HEK293 (cell line): ENCODE data around the gene IPO8.

Source experiments
- CTCF ChIA-PET: fragments of 350-600 bp; formaldehyde crosslinking; extraction: SDS; loops from one replicate; lab custom pipeline; 2021; ENCODE audit warnings: antibody characterized with exemption; lab: Yijun Ruan, JAX
- POLR2A ChIA-PET: fragments of 300-600 bp; formaldehyde crosslinking; extraction: SDS; loops from one replicate; lab custom pipeline; 2020; ENCODE audit warnings: antibody characterized with exemption, inconsistent platforms; lab: Yijun Ruan, JAX
- H3K27ac ChIP-seq: fragments of 200-500 bp; sonication (Bioruptor generic); 2 replicates; pipeline ENCODE4 v1.5.1; 2014; ENCODE audit warnings: low read depth, low read length, control low read depth, inconsistent platforms; ENCODE audit errors: extremely low read depth
- H3K36me3 ChIP-seq, 2 experiments: fragments of 200-500 bp in 1 of 2; sonication (Bioruptor generic) in 1 of 2; 1 replicate in 1 of 2; 2 replicates in 1 of 2; pipeline ENCODE4 v1.5.1; 2014 to 2017; ENCODE audit warnings: inconsistent platforms in 2 of 2, low read length in 2 of 2; ENCODE audit not compliant: control insufficient read depth in 2 of 2, insufficient read depth in 1 of 2
- H3K4me1 ChIP-seq: fragments of 200-500 bp; sonication (Bioruptor generic); 2 replicates; pipeline ENCODE4 v1.5.1; 2014; ENCODE audit warnings: mild to moderate bottlenecking, low read length, inconsistent platforms; ENCODE audit not compliant: control insufficient read depth, insufficient read depth
- H3K4me3 ChIP-seq: 2 replicates; pipeline ENCODE4 v1.5.1; 2011; ENCODE audit warnings: low read depth, mild to moderate bottlenecking, control low read depth, low read length, moderate library complexity
- H3K9me3 ChIP-seq: fragments of 200-500 bp; sonication (Bioruptor generic); 2 replicates; pipeline ENCODE4 v1.5.1; 2014; ENCODE audit warnings: low read depth, low read length, inconsistent platforms; ENCODE audit not compliant: control insufficient read depth, insufficient read depth
- GLIS1 ChIP-seq: fragments of 450-650 bp; formaldehyde crosslinking; IDR thresholded peaks from 2 replicates; pipeline ENCODE4 v1.5.1; 2016; ENCODE audit warnings: missing biosample characterization, missing genetic modification characterization
- HOXC10 ChIP-seq: sonication (generic); formaldehyde crosslinking; IDR thresholded peaks from 2 replicates; pipeline ENCODE4 v1.8.1; 2023; ENCODE audit warnings: mild to moderate bottlenecking, missing genetic modification reagents
- KLF10 ChIP-seq: fragments of 450-650 bp; IDR thresholded peaks from 2 replicates; pipeline ENCODE4 v1.5.1; 2018; ENCODE audit warnings: missing biosample characterization, mild to moderate bottlenecking, missing genetic modification characterization
- PATZ1 ChIP-seq: fragments of 450-650 bp; formaldehyde crosslinking; IDR thresholded peaks from 2 replicates; pipeline ENCODE4 v1.5.1; 2016; ENCODE audit warnings: missing biosample characterization, missing genetic modification characterization
- PRDM1 ChIP-seq: fragments of 450-650 bp; formaldehyde crosslinking; IDR thresholded peaks from 2 replicates; pipeline ENCODE4; 2016; ENCODE audit warnings: missing biosample characterization, missing genetic modification characterization
- REPIN1 ChIP-seq: fragments of 450-650 bp; formaldehyde crosslinking; IDR thresholded peaks from 2 replicates; pipeline ENCODE4 v1.5.1; 2017; ENCODE audit warnings: missing biosample characterization, missing genetic modification characterization, low read depth
- SCRT1 ChIP-seq: fragments of 450-650 bp; formaldehyde crosslinking; IDR thresholded peaks from 2 replicates; pipeline ENCODE4 v1.5.1; 2016; ENCODE audit warnings: missing biosample characterization, missing genetic modification characterization, borderline replicate concordance
- SP3 ChIP-seq: fragments of 450-650 bp; formaldehyde crosslinking; IDR thresholded peaks from 2 replicates; pipeline ENCODE4 v1.5.1; 2016; ENCODE audit warnings: missing biosample characterization, missing genetic modification characterization
- ZBTB11 ChIP-seq: fragments of 450-650 bp; formaldehyde crosslinking; conservative IDR thresholded peaks from 2 replicates; pipeline ENCODE4 v1.5.1; 2016; ENCODE audit warnings: low read depth, missing biosample characterization, missing genetic modification characterization
- ZBTB20 ChIP-seq: fragments of 450-650 bp; formaldehyde crosslinking; IDR thresholded peaks from 2 replicates; pipeline ENCODE4 v1.5.1; 2016; ENCODE audit warnings: missing biosample characterization, missing genetic modification characterization
- ZNF133 ChIP-seq: fragments of 450-650 bp; formaldehyde crosslinking; IDR thresholded peaks from 2 replicates; pipeline ENCODE4 v1.5.1; 2016; ENCODE audit warnings: missing biosample characterization, missing genetic modification characterization
- ZNF19 ChIP-seq: fragments of 450-650 bp; formaldehyde crosslinking; IDR thresholded peaks from 2 replicates; pipeline ENCODE4; 2016; ENCODE audit warnings: missing biosample characterization, missing genetic modification characterization, low read depth
- ZNF354C ChIP-seq: fragments of 450-650 bp; formaldehyde crosslinking; IDR thresholded peaks from 2 replicates; pipeline ENCODE4 v1.5.1; 2016; ENCODE audit warnings: missing biosample characterization, missing genetic modification characterization, low read depth, borderline replicate concordance
- ZNF423 ChIP-seq: fragments of 450-650 bp; formaldehyde crosslinking; IDR thresholded peaks from 2 replicates; pipeline ENCODE4 v1.5.1; 2016; ENCODE audit warnings: missing biosample characterization, missing genetic modification characterization
- ZNF510 ChIP-seq: fragments of 450-650 bp; formaldehyde crosslinking; IDR thresholded peaks from 2 replicates; pipeline ENCODE4 v1.5.1; 2018; ENCODE audit warnings: mild to moderate bottlenecking, missing genetic modification characterization, missing biosample characterization; ENCODE audit not compliant: insufficient replicate concordance
- ZNF514 ChIP-seq: fragments of 450-650 bp; formaldehyde crosslinking; IDR thresholded peaks from 2 replicates; pipeline ENCODE4 v1.5.1; 2016; ENCODE audit warnings: missing biosample characterization, missing genetic modification characterization
- ZNF530 ChIP-seq: fragments of 450-650 bp; formaldehyde crosslinking; IDR thresholded peaks from 2 replicates; pipeline ENCODE4 v1.5.1; 2016; ENCODE audit warnings: low read depth, missing biosample characterization, missing genetic modification characterization
- ZNF621 ChIP-seq: fragments of 450-650 bp; formaldehyde crosslinking; IDR thresholded peaks from 2 replicates; pipeline ENCODE4 v1.5.1; 2017; ENCODE audit warnings: missing biosample characterization, missing genetic modification characterization
- ZNF626 ChIP-seq: fragments of 450-650 bp; sonication (Bioruptor Pico); formaldehyde crosslinking; IDR thresholded peaks from 2 replicates; pipeline ENCODE4 v1.5.1; 2018; ENCODE audit warnings: missing biosample characterization, missing genetic modification characterization, inconsistent platforms
- ZNF677 ChIP-seq: fragments of 450-650 bp; IDR thresholded peaks from 2 replicates; pipeline ENCODE4 v1.5.0; 2018; ENCODE audit warnings: missing biosample characterization, mild to moderate bottlenecking, missing genetic modification characterization, moderate library complexity
- ZNF692 ChIP-seq: fragments of 450-650 bp; formaldehyde crosslinking; IDR thresholded peaks from 2 replicates; pipeline ENCODE4 v1.5.1; 2016; ENCODE audit warnings: missing biosample characterization, missing genetic modification characterization
- ZNF747 ChIP-seq: fragments of 450-650 bp; formaldehyde crosslinking; IDR thresholded peaks from 2 replicates; pipeline ENCODE4 v1.5.1; 2016; ENCODE audit warnings: missing biosample characterization, missing genetic modification characterization
- ZNF792 ChIP-seq: fragments of 450-650 bp; formaldehyde crosslinking; IDR thresholded peaks from 2 replicates; pipeline ENCODE4 v1.5.1; 2016; ENCODE audit warnings: missing biosample characterization, missing genetic modification characterization
- ZSCAN30 ChIP-seq: fragments of 450-650 bp; IDR thresholded peaks from 2 replicates; pipeline ENCODE4 v1.5.1; 2018; ENCODE audit warnings: missing biosample characterization, mild to moderate bottlenecking, missing genetic modification characterization, moderate library complexity
- TF ChIP-seq, protein P1 (sequence below): fragments of 450-650 bp; formaldehyde crosslinking; IDR thresholded peaks from 2 replicates; pipeline ENCODE4 v1.5.1; 2016; ENCODE audit warnings: missing biosample characterization, missing genetic modification characterization, low read depth
- TF ChIP-seq, protein P2 (sequence below): fragments of 450-650 bp; formaldehyde crosslinking; IDR thresholded peaks from 2 replicates; pipeline ENCODE4 v1.5.1; 2016; ENCODE audit warnings: missing biosample characterization, missing genetic modification characterization

The IPO8 gene

GRCh38 chr12:30744321-30744720 lies 48.7 kb upstream of the IPO8 start:
- Histone ChIP-seq H3K36me3 (peaks cover 15 to 36% of the 10 kb centered on the region in 2 experiments), H3K4me1 (no peaks in the 10 kb centered on the region), H3K4me3 (no peak overlapping the region), H3K9me3 (no peaks in the 10 kb centered on the region), H3K27ac (no peak overlapping the region)
- TF ChIP-seq ZNF530 (tag by site-specific recombination) (no peak), ZNF621 (tag by site-specific recombination) (no peak), SP3 (tag by site-specific recombination) (no peak), SCRT1 (tag by site-specific recombination) (no peak), PATZ1 (tag by site-specific recombination) (no peak), ZNF747 (no peak), ZBTB20 (tag by site-specific recombination) (no peak), ZNF354C (tag by site-specific recombination) (no peak), PRDM1 (tag by site-specific recombination) (no peak), GLIS1 (no peak), ZNF677 (tag by site-specific recombination) (no peak)
- CTCF ChIA-PET = interaction anchor here (0.6 to 1.1 kb wide), 2 partner anchors 11 to 363 kb away, joined by 3 to 4 read pairs; partner anchors contain the start of gene CAPRIN2
- POLR2A ChIA-PET = interaction anchor here (1.0 to 2.6 kb wide), 2 partner anchors 9 to 11 kb away, joined by 3 to 8 read pairs; partner anchors contain the start of gene CAPRIN2

GRCh38 chr12:30740274-30740673 lies 44.6 kb upstream of the IPO8 start:
- Histone ChIP-seq H3K9me3 (no peaks in the 10 kb centered on the region), H3K4me1 (no peaks in the 10 kb centered on the region), H3K4me3 (no peak overlapping the region), H3K27ac (no peak overlapping the region), H3K36me3 (peaks cover 17 to 30% of the 10 kb centered on the region in 2 experiments)
- ChIA-PET POLR2A (interaction anchor here (0.6 kb wide), 1 partner anchor 108 kb away, joined by 4 read pairs; no protein-coding TSS in a partner anchor), CTCF (interaction anchor here (0.6 kb wide), 1 partner anchor 13 kb away, joined by 4 read pairs; no protein-coding TSS in a partner anchor)
- TF ChIP-seq ZNF510 (tag by site-specific recombination) (no peak), ZNF692 (tag by site-specific recombination) (no peak), ZNF19 (tag by site-specific recombination) (no peak), ZNF677 (tag by site-specific recombination) (no peak), ZBTB11 (tag by site-specific recombination) (no peak), ZSCAN30 (tag by site-specific recombination) (no peak), ZNF747 (no peak), KLF10 (no peak), ZNF423 (tag by site-specific recombination) (no peak), ZNF133 (tag by site-specific recombination) (no peak), ZNF514 (tag by site-specific recombination) (no peak), ZNF792 (tag by site-specific recombination) (no peak), ZNF626 (tag by site-specific recombination) (no peak), HOXC10 (no peak), REPIN1 (no peak)
- TF ChIP-seq, protein P1, sequence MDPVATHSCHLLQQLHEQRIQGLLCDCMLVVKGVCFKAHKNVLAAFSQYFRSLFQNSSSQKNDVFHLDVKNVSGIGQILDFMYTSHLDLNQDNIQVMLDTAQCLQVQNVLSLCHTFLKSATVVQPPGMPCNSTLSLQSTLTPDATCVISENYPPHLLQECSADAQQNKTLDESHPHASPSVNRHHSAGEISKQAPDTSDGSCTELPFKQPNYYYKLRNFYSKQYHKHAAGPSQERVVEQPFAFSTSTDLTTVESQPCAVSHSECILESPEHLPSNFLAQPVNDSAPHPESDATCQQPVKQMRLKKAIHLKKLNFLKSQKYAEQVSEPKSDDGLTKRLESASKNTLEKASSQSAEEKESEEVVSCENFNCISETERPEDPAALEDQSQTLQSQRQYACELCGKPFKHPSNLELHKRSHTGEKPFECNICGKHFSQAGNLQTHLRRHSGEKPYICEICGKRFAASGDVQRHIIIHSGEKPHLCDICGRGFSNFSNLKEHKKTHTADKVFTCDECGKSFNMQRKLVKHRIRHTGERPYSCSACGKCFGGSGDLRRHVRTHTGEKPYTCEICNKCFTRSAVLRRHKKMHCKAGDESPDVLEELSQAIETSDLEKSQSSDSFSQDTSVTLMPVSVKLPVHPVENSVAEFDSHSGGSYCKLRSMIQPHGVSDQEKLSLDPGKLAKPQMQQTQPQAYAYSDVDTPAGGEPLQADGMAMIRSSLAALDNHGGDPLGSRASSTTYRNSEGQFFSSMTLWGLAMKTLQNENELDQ (tag by site-specific recombination) = no peak
- TF ChIP-seq, protein P2, sequence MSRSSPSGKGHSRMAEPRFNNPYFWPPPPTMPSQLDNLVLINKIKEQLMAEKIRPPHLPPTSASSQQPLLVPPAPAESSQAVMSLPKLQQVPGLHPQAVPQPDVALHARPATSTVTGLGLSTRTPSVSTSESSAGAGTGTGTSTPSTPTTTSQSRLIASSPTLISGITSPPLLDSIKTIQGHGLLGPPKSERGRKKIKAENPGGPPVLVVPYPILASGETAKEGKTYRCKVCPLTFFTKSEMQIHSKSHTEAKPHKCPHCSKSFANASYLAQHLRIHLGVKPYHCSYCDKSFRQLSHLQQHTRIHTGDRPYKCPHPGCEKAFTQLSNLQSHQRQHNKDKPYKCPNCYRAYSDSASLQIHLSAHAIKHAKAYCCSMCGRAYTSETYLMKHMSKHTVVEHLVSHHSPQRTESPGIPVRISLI = no peak
